OCI-LY1 (cell line): Measurements from ENCODE around the gene EMCN.

Experiments used
- H2AFZ ChIP-seq: fragments of 200-600 bp; sonication (generic), shearing (Covaris generic); 2 replicates; pipeline ENCODE4 v1.6.0; 2014; ENCODE audit warnings: antibody characterized with exemption, mild to moderate bottlenecking, low read length
- H3F3A ChIP-seq: fragments of 200-600 bp; sonication (generic), shearing (Covaris generic); 2 replicates; pipeline ENCODE4 v1.6.0; 2014; ENCODE audit warnings: mild to moderate bottlenecking, antibody characterized with exemption, low read length, moderate library complexity; ENCODE audit not compliant: insufficient read depth
- H3K27ac ChIP-seq: fragments of 200-600 bp; sonication (generic); 2 replicates; pipeline ENCODE4 v1.5.1; 2014; ENCODE audit warnings: low read length, mixed run types, mild to moderate bottlenecking, low read depth; ENCODE audit not compliant: poor library complexity, severe bottlenecking
- H3K27me3 ChIP-seq: fragments of 200-600 bp; sonication (generic); 2 replicates; pipeline ENCODE4 v1.6.0; 2014; ENCODE audit warnings: antibody characterized with exemption, mild to moderate bottlenecking, low read length, moderate library complexity; ENCODE audit not compliant: insufficient read depth
- H3K36me3 ChIP-seq: fragments of 200-600 bp; sonication (generic); 2 replicates; pipeline ENCODE4 v1.6.1; 2014; ENCODE audit warnings: mild to moderate bottlenecking, antibody characterized with exemption, low read length, moderate library complexity, mixed read lengths; ENCODE audit not compliant: insufficient read depth
- H3K4me1 ChIP-seq: fragments of 200-600 bp; sonication (generic); 2 replicates; pipeline ENCODE4 v1.5.1; 2014; ENCODE audit warnings: mild to moderate bottlenecking, low read length, moderate library complexity; ENCODE audit not compliant: insufficient read depth, severe bottlenecking
- H3K4me2 ChIP-seq: fragments of 200-600 bp; sonication (generic), shearing (Covaris generic); 2 replicates; pipeline ENCODE4 v1.6.1; 2014; ENCODE audit warnings: low read length
- H3K4me3 ChIP-seq: fragments of 200-600 bp; sonication (generic); 2 replicates; pipeline ENCODE4 v1.5.1; 2014; ENCODE audit warnings: low read length, low read depth, mild to moderate bottlenecking, mixed read lengths; ENCODE audit not compliant: poor library complexity, severe bottlenecking
- H3K79me2 ChIP-seq: fragments of 200-600 bp; shearing (Covaris generic); 2 replicates; pipeline ENCODE4 v1.6.1; 2016; ENCODE audit warnings: mixed run types, low read length, mixed read lengths; ENCODE audit not compliant: insufficient read depth
- H3K9ac ChIP-seq: fragments of 200-600 bp; sonication (generic), shearing (Covaris generic); 2 replicates; pipeline ENCODE4 v1.6.1; 2014; ENCODE audit warnings: mild to moderate bottlenecking, low read length, mixed read lengths
- H3K9me2 ChIP-seq: fragments of 200-600 bp; sonication (generic), shearing (Covaris generic); 2 replicates; pipeline ENCODE4 v1.6.1; 2014; ENCODE audit warnings: low read depth, mild to moderate bottlenecking, low read length, mixed read lengths
- H3K9me3 ChIP-seq: fragments of 200-600 bp; shearing (Covaris generic); 2 replicates; pipeline ENCODE4 v1.6.1; 2014; ENCODE audit warnings: low read length, mixed read lengths
- H4K20me1 ChIP-seq: fragments of 200-600 bp; sonication (generic), shearing (Covaris generic); 2 replicates; pipeline ENCODE4 v1.6.0; 2016; ENCODE audit warnings: mild to moderate bottlenecking, low read length; ENCODE audit not compliant: insufficient read depth
- EZH2 ChIP-seq: fragments of 200-600 bp; sonication (generic), shearing (Covaris generic); IDR thresholded peaks from 2 replicates; pipeline ENCODE4 v1.8.0; 2017; ENCODE audit warnings: borderline replicate concordance, mixed run types, mild to moderate bottlenecking, antibody characterized with exemption, low read length, moderate library complexity, mixed read lengths
- TF ChIP-seq, protein P1 (sequence below): fragments of 200-600 bp; sonication (generic), shearing (Covaris generic); IDR thresholded peaks from 2 replicates; pipeline ENCODE4 v1.5.1; 2017; ENCODE audit warnings: mild to moderate bottlenecking, antibody characterized with exemption, low read length, moderate library complexity, mixed read lengths

Gene EMCN

DNA sequence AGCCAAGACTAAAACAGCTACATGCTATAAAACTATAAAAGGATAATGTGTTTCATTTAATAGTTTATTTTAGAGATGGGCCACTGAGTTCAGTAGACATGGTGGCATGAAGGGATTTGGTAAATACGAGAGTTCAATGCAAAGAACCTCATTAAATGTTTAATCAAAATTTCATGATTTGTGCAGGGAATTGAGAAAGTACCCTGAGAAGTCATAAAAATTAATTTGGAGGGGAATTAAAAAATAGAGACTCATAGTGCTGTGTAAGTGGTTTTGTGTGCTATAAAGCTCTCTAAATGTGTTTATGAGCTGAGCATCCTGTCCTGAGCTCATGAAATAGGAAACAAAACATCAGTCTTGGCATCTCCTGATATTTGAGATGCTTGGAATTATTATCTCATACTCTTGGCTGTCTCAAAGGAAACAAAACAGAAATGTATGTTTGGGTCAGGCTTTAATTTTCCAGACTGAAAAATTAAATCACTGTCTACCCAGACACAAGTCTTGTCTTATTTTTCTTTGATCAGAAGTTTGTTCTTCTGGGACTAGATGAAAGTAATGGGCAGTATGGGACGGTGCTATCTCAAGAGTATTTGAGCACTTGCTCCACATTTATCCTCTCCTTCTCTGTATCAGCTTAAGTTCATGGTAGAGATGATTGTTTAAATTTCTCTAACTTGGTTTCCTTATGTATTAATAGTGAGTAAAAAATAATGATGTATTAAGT lies 38.0 kb upstream of the EMCN start:
- no peak for TF ChIP-seq EZH2
- TF ChIP-seq, protein P1, sequence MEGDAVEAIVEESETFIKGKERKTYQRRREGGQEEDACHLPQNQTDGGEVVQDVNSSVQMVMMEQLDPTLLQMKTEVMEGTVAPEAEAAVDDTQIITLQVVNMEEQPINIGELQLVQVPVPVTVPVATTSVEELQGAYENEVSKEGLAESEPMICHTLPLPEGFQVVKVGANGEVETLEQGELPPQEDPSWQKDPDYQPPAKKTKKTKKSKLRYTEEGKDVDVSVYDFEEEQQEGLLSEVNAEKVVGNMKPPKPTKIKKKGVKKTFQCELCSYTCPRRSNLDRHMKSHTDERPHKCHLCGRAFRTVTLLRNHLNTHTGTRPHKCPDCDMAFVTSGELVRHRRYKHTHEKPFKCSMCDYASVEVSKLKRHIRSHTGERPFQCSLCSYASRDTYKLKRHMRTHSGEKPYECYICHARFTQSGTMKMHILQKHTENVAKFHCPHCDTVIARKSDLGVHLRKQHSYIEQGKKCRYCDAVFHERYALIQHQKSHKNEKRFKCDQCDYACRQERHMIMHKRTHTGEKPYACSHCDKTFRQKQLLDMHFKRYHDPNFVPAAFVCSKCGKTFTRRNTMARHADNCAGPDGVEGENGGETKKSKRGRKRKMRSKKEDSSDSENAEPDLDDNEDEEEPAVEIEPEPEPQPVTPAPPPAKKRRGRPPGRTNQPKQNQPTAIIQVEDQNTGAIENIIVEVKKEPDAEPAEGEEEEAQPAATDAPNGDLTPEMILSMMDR, result no peak
- no peaks in the 10 kb centered on the region for H3K4me1 ChIP-seq
- no peak overlapping the region for H2AFZ ChIP-seq
- H3K9me3 ChIP-seq, result no peaks in the 10 kb centered on the region
- no peak overlapping the region for H3K4me3 ChIP-seq
- no peaks in the 10 kb centered on the region for H3K79me2 ChIP-seq
- H3K4me2 ChIP-seq, result no peak overlapping the region
- no peaks in the 10 kb centered on the region for H4K20me1 ChIP-seq
- no peaks in the 10 kb centered on the region for H3K36me3 ChIP-seq
- H3K27me3 ChIP-seq, result no peaks in the 10 kb centered on the region
- no peak overlapping the region for H3K9ac ChIP-seq
- no peaks in the 10 kb centered on the region for H3K9me2 ChIP-seq
- H3K27ac ChIP-seq, result no peak overlapping the region
- no peaks in the 10 kb centered on the region for H3F3A ChIP-seq

DNA sequence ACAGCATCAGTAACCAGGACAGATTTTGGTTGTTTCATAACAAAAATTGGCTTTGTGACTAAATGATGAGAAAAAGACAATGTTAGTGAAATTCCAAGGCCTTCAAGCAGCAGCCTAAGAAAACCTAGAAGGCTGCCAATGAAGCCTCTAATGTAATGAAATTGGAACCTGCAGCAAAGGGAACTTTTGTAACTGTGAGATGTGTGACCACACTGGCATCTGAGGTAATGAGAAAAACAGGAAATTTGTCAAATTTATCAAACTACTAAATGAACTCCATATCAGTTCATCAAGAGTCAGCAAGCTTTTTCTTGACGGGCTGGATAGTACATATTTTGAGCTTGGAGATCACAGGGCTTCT lies 30.4 kb upstream of the EMCN start:
- Histone ChIP-seq H3K4me2 (no peak overlapping the region), H4K20me1 (no peaks in the 10 kb centered on the region), H3K4me1 (no peaks in the 10 kb centered on the region)

DNA sequence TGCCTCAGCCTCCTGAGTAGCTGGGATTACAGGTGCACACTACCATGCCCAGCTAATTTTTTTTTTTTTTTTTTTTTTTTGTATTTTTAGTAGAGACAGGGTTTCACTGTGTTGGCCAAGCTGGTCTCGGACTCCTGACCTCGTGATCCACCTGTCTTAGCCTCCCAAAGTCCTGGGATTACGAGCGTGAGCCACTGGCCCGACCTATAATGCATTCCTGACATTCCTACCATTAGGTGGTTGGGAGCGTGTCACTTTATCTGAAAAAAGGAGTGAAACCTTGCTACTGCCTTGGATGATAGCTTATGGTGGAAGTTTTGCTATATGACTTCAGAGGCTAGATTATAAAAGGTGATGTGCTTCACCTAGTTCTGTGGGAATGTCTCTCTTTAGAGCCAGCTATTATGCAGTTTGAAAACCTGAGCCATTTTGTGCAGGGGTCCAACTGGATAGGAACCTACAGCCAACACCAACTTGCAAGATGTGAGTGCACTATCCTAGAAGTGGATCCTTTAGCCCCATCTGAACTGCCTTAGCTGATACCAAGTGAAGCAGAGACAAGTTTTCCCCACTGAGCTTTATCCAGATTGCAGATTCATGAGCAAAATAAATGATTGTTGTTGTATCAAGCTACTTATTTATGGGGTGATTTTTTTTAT lies 29.8 kb upstream of the EMCN start:
- no peaks in the 10 kb centered on the region for H3K27me3 ChIP-seq
- H4K20me1 ChIP-seq, result no peaks in the 10 kb centered on the region
- no peaks in the 10 kb centered on the region for H3K4me1 ChIP-seq
- no peak overlapping the region for H3K9ac ChIP-seq
- H3K27ac ChIP-seq, result no peak overlapping the region
- H3K9me2 ChIP-seq, result no peaks in the 10 kb centered on the region
- no peaks in the 10 kb centered on the region for H3K9me3 ChIP-seq
- no peak overlapping the region for H3K4me3 ChIP-seq
- TF ChIP-seq EZH2, result no peak
- TF ChIP-seq, protein P1, result no peak
- H3K36me3 ChIP-seq, result no peaks in the 10 kb centered on the region
- H3F3A ChIP-seq, result no peaks in the 10 kb centered on the region
- no peak overlapping the region for H3K4me2 ChIP-seq
- H2AFZ ChIP-seq, result no peak overlapping the region
- no peaks in the 10 kb centered on the region for H3K79me2 ChIP-seq

More for the DNA sequence above, 30.4 kb upstream of the EMCN start:
- TF ChIP-seq, protein P1, result no peak
- TF ChIP-seq EZH2, result no peak
- H3F3A ChIP-seq, result no peaks in the 10 kb centered on the region
- no peaks in the 10 kb centered on the region for H3K27me3 ChIP-seq
- no peaks in the 10 kb centered on the region for H3K79me2 ChIP-seq
- H3K27ac ChIP-seq, result no peak overlapping the region
- no peak overlapping the region for H3K4me3 ChIP-seq
- H3K9ac ChIP-seq, result no peak overlapping the region
- H2AFZ ChIP-seq, result no peak overlapping the region
- H3K9me3 ChIP-seq, result no peaks in the 10 kb centered on the region
- no peaks in the 10 kb centered on the region for H3K36me3 ChIP-seq
- no peaks in the 10 kb centered on the region for H3K9me2 ChIP-seq
